Calu3 (cell line): Measurements from ENCODE around the gene CHMP5. TPM values are rescaled to one million over a fixed set of nuclear protein-coding genes. Genes with fewer than 3 reads are reported as not detected.
"Not testable (repeated sequence)": the region's sequence is repeated elsewhere in the genome, so short reads cannot be mapped to it uniquely, and the experiment has no call there.

Experiments
- BruUV-seq: library from RNA; stranded (reverse); fragments of 400-500 nt; replicated peaks from 2 replicates; lab custom pipeline; 2021; lab: Mats Ljungman, UMichigan
- CTCF ChIA-PET: fragments of 300-600 bp; sonication (Branson Sonifier 250); formaldehyde crosslinking; loops from one replicate; lab custom pipeline; 2022; ENCODE audit warnings: antibody characterized with exemption; lab: Charles Lee
- DNase-seq: peaks from one replicate; pipeline ENCODE4 v3.0.0; 2022
- H3K27ac Mint-ChIP-seq: one replicate; pipeline ENCODE4 v1.8.0; 2022; ENCODE audit warnings: mixed read lengths; ENCODE audit not compliant: unreplicated experiment
- H3K27me3 Mint-ChIP-seq: one replicate; pipeline ENCODE4 v1.8.0; 2022; ENCODE audit warnings: mixed read lengths; ENCODE audit not compliant: unreplicated experiment
- H3K36me3 Mint-ChIP-seq: one replicate; pipeline ENCODE4 v1.8.0; 2022; ENCODE audit warnings: mild to moderate bottlenecking, moderate library complexity, mixed read lengths; ENCODE audit not compliant: insufficient read depth, unreplicated experiment
- H3K4me1 Mint-ChIP-seq: one replicate; pipeline ENCODE4 v1.8.0; 2022; ENCODE audit warnings: mild to moderate bottlenecking, low read depth, mixed read lengths; ENCODE audit not compliant: unreplicated experiment
- H3K4me3 Mint-ChIP-seq: one replicate; pipeline ENCODE4 v1.8.0; 2022; ENCODE audit warnings: mild to moderate bottlenecking, low read depth, moderate library complexity, mixed read lengths; ENCODE audit not compliant: unreplicated experiment
- H3K9me3 Mint-ChIP-seq: one replicate; pipeline ENCODE4 v1.8.0; 2022; ENCODE audit warnings: low read depth, mixed read lengths; ENCODE audit not compliant: unreplicated experiment
- CTCF ChIP-seq: fragments of 200-600 bp; IDR thresholded peaks from one replicate; pipeline ENCODE4 v1.8.0; 2022; ENCODE audit warnings: antibody characterized with exemption; ENCODE audit not compliant: unreplicated experiment
- intact Hi-C: fragments of 100-400 bp; cut with micrococcal nuclease; formaldehyde crosslinking; loops from one replicate; pipeline ENCODE4 v1.10.0; 2022; ENCODE audit not compliant: unreplicated experiment
- total RNA-seq: library from RNA; stranded (reverse); gene quantifications from 2 replicates; pipeline ENCODE4 v1.2.3, GENCODE V29; 2022

The CHMP5 gene
- total RNA-seq, 1 experiment from 2014 or later: 49.6 TPM

GRCh38 chr9:33311953-33312352, 47.1 kb downstream of the CHMP5 start:
- BruUV-seq: no TSS peak
- Mint-ChIP-seq H3K4me1 (no peaks in the 10 kb centered on the region), H3K4me3 (no peak overlapping the region), H3K27me3 (no peaks in the 10 kb centered on the region), H3K9me3 (no peaks in the 10 kb centered on the region), H3K27ac (no peak overlapping the region), H3K36me3 (peaks cover 32% of the 10 kb centered on the region)
- no peak for TF ChIP-seq CTCF
- DNase-seq: no peak
- intact Hi-C loops: no loop called here
- CTCF ChIA-PET: no interaction called here

GRCh38 chr9:33315371-33315770, 50.5 kb downstream of the CHMP5 start:
- CTCF ChIA-PET: no interaction called here
- peaks cover 2% of the 10 kb centered on the region for H3K4me1 Mint-ChIP-seq
- BruUV-seq: no TSS peak
- intact Hi-C loops: no loop called here
- peaks cover 60% of the 10 kb centered on the region for H3K36me3 Mint-ChIP-seq
- H3K9me3 Mint-ChIP-seq: no peaks in the 10 kb centered on the region
- DNase-seq: no peak
- peak overlapping the region; percentile 7 for H3K27ac Mint-ChIP-seq
- H3K4me3 Mint-ChIP-seq: no peak overlapping the region
- H3K27me3 Mint-ChIP-seq: no peaks in the 10 kb centered on the region
- TF ChIP-seq CTCF: no peak

- CTCF ChIA-PET, H3K9me3 Mint-ChIP-seq, intact Hi-C loops, DNase-seq, BruUV-seq, H3K4me3 Mint-ChIP-seq, H3K27ac Mint-ChIP-seq, H3K27me3 Mint-ChIP-seq: not testable (repeated sequence)
- H3K36me3 Mint-ChIP-seq: peaks cover 67% of the 10 kb centered on the region
- H3K4me1 Mint-ChIP-seq: peaks cover 11% of the 10 kb centered on the region
Measured at GRCh38 chr9:33317136-33317535, 52.3 kb downstream of the CHMP5 start.

GRCh38 chr9:33318225-33318624, 53.4 kb downstream of the CHMP5 start:
- DNase-seq: no peak
- intact Hi-C loops: no loop called here
- peaks cover 11% of the 10 kb centered on the region for H3K4me1 Mint-ChIP-seq
- BruUV-seq: no TSS peak
- H3K27me3 Mint-ChIP-seq: no peaks in the 10 kb centered on the region
- CTCF ChIA-PET: no interaction called here
- no peaks in the 10 kb centered on the region for H3K9me3 Mint-ChIP-seq
- H3K27ac Mint-ChIP-seq: no peak overlapping the region
- peaks cover 75% of the 10 kb centered on the region for H3K36me3 Mint-ChIP-seq
- H3K4me3 Mint-ChIP-seq: no peak overlapping the region
- no peak for TF ChIP-seq CTCF

- Mint-ChIP-seq H3K27ac (no peak overlapping the region), H3K36me3 (peaks cover 72% of the 10 kb centered on the region), H3K4me3 (no peak overlapping the region), H3K27me3 (no peaks in the 10 kb centered on the region), H3K9me3 (no peaks in the 10 kb centered on the region), H3K4me1 (peaks cover 11% of the 10 kb centered on the region)
- no TSS peak for BruUV-seq
- no peak for DNase-seq
- no peak for TF ChIP-seq CTCF
- CTCF ChIA-PET: no interaction called here
- intact Hi-C loops: no loop called here
Measured at GRCh38 chr9:33318781-33319180, 53.9 kb downstream of the CHMP5 start.
